Measurements from ENCODE around the gene PLCL1.
"Not testable (repeated sequence)": the region's sequence is repeated elsewhere in the genome, so short reads cannot be mapped to it uniquely, and the experiment has no call there.

The PLCL1 gene

DNA sequence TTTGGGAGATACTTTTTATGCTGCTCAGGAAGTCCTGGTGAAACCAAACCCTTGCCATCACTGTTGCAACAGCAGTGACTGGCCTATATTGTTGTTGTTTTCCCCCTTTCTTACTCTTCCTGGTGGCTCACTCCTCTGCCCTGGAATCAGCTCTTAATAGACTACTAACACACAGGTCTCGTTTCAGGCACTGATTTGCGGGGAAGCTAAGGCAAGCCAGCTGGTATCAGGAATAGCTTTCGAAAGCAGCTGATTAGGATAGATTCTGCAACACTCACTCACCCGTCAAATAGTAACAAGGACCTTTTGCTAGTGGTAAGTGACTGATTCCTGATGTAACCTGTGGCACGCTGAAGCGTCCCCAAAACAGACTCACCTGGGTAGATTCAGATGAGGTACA, 360.4 kb downstream of the PLCL1 start:
- FAIRE-seq: no peak
- DNase-seq (ENCODE audit: low spot score): no peak

DNA sequence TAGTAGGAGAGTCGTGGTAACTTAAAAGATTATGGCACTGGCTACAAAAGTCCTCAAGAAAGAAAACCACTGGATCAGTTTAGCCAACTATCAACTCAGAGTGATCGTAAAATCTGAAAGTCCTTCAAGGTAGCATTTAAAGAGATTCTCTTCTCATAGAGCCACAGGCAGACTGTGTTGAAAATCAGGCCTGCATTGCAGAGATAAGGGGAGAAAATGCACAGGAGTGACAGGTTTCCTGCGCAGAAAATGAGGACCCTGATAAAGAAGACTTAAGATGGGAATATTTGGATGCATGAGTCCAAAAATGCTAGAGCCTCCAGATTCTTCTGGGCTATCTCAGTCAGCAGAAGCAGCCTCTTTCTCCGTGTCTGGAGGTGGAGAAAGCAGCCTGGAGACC, 360.9 kb downstream of the PLCL1 start:
- no peak for FAIRE-seq

DNA sequence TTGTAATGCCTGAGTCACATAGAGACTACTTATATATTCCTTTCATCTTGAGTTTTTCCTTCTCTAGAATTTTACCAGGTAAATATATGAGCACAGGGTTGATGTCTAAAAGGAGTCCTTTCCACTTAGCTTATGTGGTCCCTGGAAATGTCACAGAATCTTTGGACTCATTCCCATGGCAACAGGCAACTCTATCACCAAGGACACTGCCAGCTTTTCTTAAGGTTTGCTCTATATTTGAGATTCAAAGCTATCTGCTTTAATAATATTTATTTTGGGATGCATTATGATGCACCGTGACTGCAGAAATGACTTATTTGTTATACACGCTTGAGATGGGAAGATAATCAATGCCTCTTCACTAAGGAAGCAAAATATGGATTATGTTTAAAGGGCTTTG, 363.0 kb downstream of the PLCL1 start:
- FAIRE-seq (no peak), DNase-seq (ENCODE audit: low spot score) (no peak)

More for the DNA sequence above, 360.9 kb downstream of the PLCL1 start:
- no peak for DNase-seq (ENCODE audit: low spot score)

DNA sequence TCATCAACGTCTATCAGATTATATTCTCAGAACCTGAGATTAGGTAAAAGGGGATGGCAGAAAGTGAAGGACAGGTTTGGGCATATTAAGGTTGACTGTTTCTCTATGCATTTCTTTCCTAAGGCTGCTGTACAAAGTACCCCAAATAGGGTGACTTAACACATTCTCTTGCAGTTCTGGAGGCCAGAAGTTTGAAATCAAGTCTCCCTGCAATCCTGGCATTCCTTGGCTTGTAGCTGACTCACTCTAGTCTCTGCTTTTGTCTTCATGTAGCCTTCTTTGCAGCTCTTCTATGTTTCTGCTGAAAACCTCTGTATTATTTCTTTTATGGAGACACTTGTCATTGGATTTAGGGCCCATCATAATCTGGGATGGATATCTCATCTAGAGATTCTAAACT, 364.3 kb downstream of the PLCL1 start:
- no peak for FAIRE-seq
- no peak for DNase-seq (ENCODE audit: low spot score)

DNA sequence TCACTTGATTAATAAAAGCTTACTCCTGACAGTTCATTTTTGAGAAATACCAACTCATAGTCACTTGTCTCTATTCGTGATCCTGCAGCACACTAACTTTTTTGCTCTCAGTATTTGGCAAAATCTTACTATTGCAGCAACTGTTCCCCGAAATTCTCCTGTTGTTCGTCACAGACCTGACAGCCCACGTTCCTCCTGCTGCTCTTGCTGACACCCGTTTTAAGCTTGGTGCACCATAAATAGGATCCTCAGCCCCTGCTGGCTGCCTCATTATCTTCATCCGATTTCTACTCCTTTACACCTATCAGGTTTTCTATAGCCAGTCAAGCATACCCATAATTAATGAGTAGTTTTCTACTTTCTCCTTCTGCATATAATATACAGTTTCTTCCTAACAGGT, 368.8 kb downstream of the PLCL1 start:
- DNase-seq (ENCODE audit: low spot score) (no peak), FAIRE-seq (no peak)

DNA sequence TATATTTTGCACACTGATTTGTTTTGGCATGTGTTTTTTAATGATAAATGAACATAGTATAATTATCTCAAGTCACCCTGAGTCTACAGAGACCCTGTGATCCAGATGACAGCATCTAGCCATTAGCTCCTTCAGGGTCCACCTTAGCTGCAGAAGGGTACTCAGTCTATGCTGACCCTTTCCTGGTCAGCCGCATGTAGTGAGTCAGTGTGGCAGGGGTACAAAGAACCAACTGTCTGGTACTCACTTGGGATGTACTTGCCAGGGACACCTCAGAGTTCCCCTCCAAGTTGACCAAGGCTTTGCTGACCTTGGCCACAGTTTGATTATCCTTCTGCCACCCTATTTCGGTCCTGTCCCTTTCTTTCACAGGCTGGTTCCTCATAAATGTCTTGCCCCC, 369.5 kb downstream of the PLCL1 start:
- no peak for DNase-seq (ENCODE audit: low spot score)
- no peak for FAIRE-seq

DNA sequence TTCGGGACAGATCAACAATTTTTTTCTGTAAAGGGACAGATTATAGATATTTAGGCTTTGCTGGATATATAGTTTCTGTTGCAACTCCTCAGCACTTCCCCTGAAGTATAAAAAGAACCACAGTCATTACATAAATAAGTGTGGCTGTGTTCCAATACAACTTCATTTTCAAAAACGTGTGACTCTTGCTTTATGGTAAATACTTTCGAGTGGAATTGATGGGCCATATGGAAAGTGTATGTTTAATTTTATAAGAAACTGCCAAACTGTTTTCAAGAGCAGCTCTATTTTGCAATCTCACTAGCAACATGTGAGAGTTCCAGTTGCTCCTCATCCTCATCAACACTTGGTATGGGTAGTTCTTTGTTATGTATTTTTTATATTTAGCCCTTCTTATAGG, 370.9 kb downstream of the PLCL1 start:
- FAIRE-seq (no peak), DNase-seq (ENCODE audit: low spot score) (no peak)

DNA sequence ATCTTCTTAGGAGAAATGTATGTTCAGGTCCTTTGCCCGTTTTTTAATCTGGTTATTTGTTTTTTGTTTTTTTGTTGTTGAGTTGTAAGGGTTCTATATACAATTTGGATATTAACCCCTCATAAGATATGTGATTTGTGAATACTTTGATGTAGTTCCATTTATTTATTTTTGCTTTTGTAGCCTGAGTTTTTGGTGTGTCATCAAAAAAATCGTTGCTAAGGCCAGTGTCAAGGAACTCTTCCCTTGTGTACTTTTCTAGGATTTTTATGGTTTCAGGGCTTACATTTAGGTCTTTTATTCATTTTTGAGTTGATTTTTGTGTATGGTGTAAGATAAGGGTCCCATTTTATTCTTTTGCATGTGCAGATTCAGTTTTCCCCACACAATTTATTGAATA, 372.6 kb downstream of the PLCL1 start:
- FAIRE-seq: no peak

DNA sequence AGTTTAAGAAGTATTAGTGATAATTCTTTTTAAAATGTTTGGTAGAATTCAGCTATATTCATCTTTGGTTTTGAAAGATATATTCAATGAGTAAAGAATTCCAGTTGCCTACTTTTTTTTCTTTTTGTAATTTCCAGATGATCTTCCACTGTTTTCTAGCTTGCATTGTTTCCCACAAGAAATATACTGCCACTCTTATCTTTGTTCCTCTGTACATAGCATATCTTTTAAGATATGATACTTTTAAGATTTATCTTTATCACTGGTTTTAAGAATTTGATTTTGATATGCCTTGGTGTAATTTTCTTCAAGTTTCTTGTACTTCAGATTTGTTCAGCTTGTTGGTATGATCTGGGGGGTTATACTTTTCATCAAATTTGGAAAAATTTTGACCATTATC, 374.4 kb downstream of the PLCL1 start:
- FAIRE-seq (no peak), DNase-seq (ENCODE audit: low spot score) (no peak)

More for the DNA sequence above, 372.6 kb downstream of the PLCL1 start:
- DNase-seq (ENCODE audit: low spot score): no peak

DNA sequence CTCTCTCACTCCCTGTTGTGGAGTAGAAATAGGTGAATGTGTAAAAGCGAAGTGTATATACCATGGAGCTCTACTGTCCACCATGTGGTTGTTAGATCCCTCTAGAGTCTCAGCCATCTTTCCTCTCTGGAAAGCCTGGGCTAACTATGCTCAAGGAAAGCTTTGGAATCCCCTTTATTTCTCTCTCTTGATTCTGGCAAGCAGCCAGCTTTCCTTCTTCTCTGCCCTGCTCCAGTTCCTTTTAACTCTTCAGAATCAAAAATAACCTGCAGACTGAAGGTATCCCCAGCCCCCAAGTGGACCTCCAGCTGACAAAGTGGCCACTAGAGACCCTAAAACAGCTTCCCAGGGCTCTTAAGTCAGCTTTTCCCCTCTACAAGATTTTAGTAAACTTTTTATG, 381.9 kb downstream of the PLCL1 start:
- no peak for FAIRE-seq
- DNase-seq (ENCODE audit: low spot score): no peak

DNA sequence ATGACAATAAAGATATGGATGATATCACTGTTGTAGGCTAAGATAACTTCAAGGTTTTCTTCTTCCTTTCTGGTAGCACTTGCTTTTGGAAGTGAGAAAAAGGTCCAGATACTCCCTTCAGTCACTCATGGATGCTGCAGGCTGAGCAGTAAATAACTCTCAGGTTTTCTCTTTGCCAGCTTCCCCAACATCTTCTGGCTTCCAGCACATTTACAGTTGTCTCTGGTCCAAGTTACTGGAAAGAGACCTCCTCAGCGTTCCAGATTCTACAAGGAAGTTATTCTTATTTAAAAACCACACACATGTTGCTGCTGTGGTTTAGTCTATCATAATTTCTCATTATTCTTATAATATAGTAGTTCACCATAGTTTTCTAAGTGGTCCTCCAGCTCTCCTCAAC, 383.4 kb downstream of the PLCL1 start:
- FAIRE-seq (no peak), DNase-seq (ENCODE audit: low spot score) (no peak)

DNA sequence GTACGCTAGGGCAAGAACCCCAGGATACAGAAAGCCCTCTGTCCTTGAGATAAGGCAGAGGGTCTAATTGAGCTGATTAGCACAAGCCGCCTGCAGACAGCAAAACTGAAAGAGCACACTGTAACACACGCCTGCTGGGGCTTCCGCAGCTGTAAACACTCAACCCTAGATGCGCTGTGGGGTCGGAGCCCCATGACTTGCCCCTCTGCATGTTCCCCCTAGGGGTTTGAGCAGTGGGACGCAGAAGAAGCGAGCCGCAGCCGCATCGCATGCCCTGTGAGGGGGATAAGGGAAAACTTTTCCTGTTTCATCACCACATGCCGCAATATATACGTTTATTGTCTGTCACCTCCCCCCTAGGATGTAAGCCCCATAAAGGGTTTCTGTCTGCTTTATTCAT, 384.6 kb downstream of the PLCL1 start:
- no peak for FAIRE-seq
- no peak for DNase-seq (ENCODE audit: low spot score)

DNA sequence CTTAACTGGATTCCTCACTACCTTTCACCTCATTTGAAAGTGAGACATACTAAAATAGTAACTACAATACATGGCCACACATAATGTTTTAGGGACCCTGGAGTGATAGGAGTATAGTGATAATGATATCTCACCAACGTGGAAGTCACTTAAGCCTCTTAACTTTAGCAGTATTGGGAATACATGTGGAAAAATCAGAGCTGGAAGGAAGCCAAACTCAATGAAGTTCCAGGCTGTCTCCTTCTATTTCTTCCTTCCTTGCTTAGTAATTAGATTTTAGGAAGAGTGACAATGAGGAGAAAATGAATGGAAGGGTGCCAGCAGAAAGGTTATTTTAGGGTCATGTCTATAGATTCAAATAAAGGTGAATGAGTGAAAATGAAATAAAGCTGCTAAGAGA, 387.3 kb downstream of the PLCL1 start:
- DNase-seq (ENCODE audit: low spot score): no peak
- FAIRE-seq: no peak

DNA sequence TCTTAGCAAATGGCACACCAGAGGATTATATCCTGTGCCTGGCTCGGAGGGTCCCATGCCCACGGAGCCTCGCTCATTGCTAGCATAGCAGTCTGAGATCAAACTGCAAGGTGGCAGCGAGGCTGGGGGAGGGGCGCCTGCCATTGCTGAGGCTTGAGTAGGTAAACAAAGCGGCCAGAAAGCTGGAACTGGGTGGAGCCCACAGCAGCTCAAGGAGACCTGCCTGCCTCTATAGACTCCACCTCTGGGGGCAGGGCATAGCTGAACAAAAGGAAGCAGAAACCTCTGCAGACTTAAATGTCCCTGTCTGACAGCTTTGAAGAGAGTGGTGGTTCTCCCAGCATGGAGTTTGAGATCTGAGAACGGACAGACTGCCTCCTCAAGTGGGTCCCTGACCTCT, 392.2 kb downstream of the PLCL1 start:
- not testable (repeated sequence) for FAIRE-seq; DNase-seq (ENCODE audit: low spot score)

All from urothelium cell line (cell line).